Osteocyte (in vitro differentiated cells): Measurements from ENCODE around the gene ANO5. TPM values are rescaled to one million over a fixed set of nuclear protein-coding genes. Genes with fewer than 3 reads are reported as not detected.

Source experiments
- DNase-seq: peaks from one replicate; pipeline ENCODE4 v3.0.0; 2021; ENCODE audit warnings: mixed read lengths; ENCODE audit not compliant: unreplicated experiment; ENCODE audit errors: extremely low spot score
- H3K27ac Mint-ChIP-seq: one replicate; pipeline ENCODE4 v1.8.0; 2021; ENCODE audit warnings: mild to moderate bottlenecking, mixed read lengths; ENCODE audit not compliant: unreplicated experiment
- H3K27me3 Mint-ChIP-seq: one replicate; pipeline ENCODE4 v1.8.0; 2021; ENCODE audit warnings: mixed read lengths; ENCODE audit not compliant: unreplicated experiment
- H3K36me3 Mint-ChIP-seq: one replicate; pipeline ENCODE4 v1.8.0; 2021; ENCODE audit warnings: mixed read lengths; ENCODE audit not compliant: unreplicated experiment
- H3K4me1 Mint-ChIP-seq: one replicate; pipeline ENCODE4 v1.8.0; 2021; ENCODE audit warnings: mixed read lengths; ENCODE audit not compliant: unreplicated experiment
- H3K4me3 Mint-ChIP-seq: one replicate; pipeline ENCODE4 v1.8.0; 2021; ENCODE audit warnings: mild to moderate bottlenecking, moderate library complexity, mixed read lengths; ENCODE audit not compliant: unreplicated experiment
- H3K9me3 Mint-ChIP-seq: one replicate; pipeline ENCODE4 v1.8.0; 2021; ENCODE audit warnings: mixed read lengths; ENCODE audit not compliant: unreplicated experiment
- CTCF ChIP-seq: fragments of 200-600 bp; sonication (generic); IDR thresholded peaks from 2 replicates; pipeline ENCODE4 v1.5.0; 2021; ENCODE audit warnings: antibody characterized with exemption, mild to moderate bottlenecking, moderate library complexity
- total RNA-seq: library from RNA; stranded (reverse); gene quantifications from 2 replicates; pipeline ENCODE4 v1.2.1, GENCODE V29; 2021

The ANO5 gene
- total RNA-seq, 1 donor from 2014 or later = not detected

GRCh38 chr11:22221143-22221542 lies 28.3 kb downstream of the ANO5 start:
- H3K27ac Mint-ChIP-seq = no peak overlapping the region
- no peak for DNase-seq
- no peaks in the 10 kb centered on the region for H3K9me3 Mint-ChIP-seq
- no peaks in the 10 kb centered on the region for H3K36me3 Mint-ChIP-seq
- no peak overlapping the region for H3K4me3 Mint-ChIP-seq
- H3K4me1 Mint-ChIP-seq = no peaks in the 10 kb centered on the region
- H3K27me3 Mint-ChIP-seq = no peaks in the 10 kb centered on the region
- TF ChIP-seq CTCF = no peak

GRCh38 chr11:22225190-22225589 lies 32.3 kb downstream of the ANO5 start:
- Mint-ChIP-seq H3K4me3 (no peak overlapping the region), H3K4me1 (no peaks in the 10 kb centered on the region), H3K36me3 (no peaks in the 10 kb centered on the region), H3K27me3 (no peaks in the 10 kb centered on the region), H3K9me3 (no peaks in the 10 kb centered on the region), H3K27ac (no peak overlapping the region)
- DNase-seq = no peak
- no peak for TF ChIP-seq CTCF

- no peaks in the 10 kb centered on the region for H3K4me1 Mint-ChIP-seq
- no peaks in the 10 kb centered on the region for H3K36me3 Mint-ChIP-seq
- no peak for DNase-seq
- H3K27ac Mint-ChIP-seq = no peak overlapping the region
- peaks cover 3% of the 10 kb centered on the region for H3K27me3 Mint-ChIP-seq
- TF ChIP-seq CTCF = no peak
- no peaks in the 10 kb centered on the region for H3K9me3 Mint-ChIP-seq
- H3K4me3 Mint-ChIP-seq = no peak overlapping the region
These were observed 41.9 kb downstream of the ANO5 start for GRCh38 chr11:22234743-22235142.

- DNase-seq = no peak
These were observed 52.2 kb downstream of the ANO5 start for GRCh38 chr11:22244986-22245592.

GRCh38 chr11:22246992-22247391 lies 54.1 kb downstream of the ANO5 start:
- Mint-ChIP-seq H3K27me3 (peaks cover 4% of the 10 kb centered on the region), H3K9me3 (no peaks in the 10 kb centered on the region), H3K36me3 (no peaks in the 10 kb centered on the region), H3K27ac (no peak overlapping the region), H3K4me3 (no peak overlapping the region), H3K4me1 (no peaks in the 10 kb centered on the region)
- DNase-seq = no peak
- no peak for TF ChIP-seq CTCF

More at GRCh38 chr11:22244986-22245592, 52.2 kb downstream of the ANO5 start:
- no peaks in the 10 kb centered on the region for H3K9me3 Mint-ChIP-seq
- no peak overlapping the region for H3K4me3 Mint-ChIP-seq
- no peak overlapping the region for H3K27ac Mint-ChIP-seq
- peaks cover 4% of the 10 kb centered on the region for H3K27me3 Mint-ChIP-seq
- no peaks in the 10 kb centered on the region for H3K4me1 Mint-ChIP-seq
- TF ChIP-seq CTCF = peak; percentile 70
- H3K36me3 Mint-ChIP-seq = no peaks in the 10 kb centered on the region
